Inflammatory macrophage treated with lipopolysaccharide for 4 hours (primary cell): ENCODE data around the gene VRTN.
"Not testable (repeated sequence)": the region's sequence is repeated elsewhere in the genome, so short reads cannot be mapped to it uniquely, and the experiment has no call there.

Experiments used
- DNase-seq: peaks from one replicate; pipeline ENCODE4 v3.0.0-alpha.2; 2020

VRTN gene, protein sequence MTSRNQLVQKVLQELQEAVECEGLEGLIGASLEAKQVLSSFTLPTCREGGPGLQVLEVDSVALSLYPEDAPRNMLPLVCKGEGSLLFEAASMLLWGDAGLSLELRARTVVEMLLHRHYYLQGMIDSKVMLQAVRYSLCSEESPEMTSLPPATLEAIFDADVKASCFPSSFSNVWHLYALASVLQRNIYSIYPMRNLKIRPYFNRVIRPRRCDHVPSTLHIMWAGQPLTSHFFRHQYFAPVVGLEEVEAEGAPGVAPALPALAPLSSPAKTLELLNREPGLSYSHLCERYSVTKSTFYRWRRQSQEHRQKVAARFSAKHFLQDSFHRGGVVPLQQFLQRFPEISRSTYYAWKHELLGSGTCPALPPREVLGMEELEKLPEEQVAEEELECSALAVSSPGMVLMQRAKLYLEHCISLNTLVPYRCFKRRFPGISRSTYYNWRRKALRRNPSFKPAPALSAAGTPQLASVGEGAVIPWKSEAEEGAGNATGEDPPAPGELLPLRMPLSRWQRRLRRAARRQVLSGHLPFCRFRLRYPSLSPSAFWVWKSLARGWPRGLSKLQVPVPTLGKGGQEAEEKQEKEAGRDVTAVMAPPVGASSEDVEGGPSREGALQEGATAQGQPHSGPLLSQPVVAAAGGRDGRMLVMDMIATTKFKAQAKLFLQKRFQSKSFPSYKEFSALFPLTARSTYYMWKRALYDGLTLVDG

GRCh38 chr14:74348241-74348734 is at the start of gene VRTN:
VRTN (plus strand) TSS chr14:74348471; CDS start chr14:74356784, 8,313 bp downstream.
- no peak for DNase-seq

DNA sequence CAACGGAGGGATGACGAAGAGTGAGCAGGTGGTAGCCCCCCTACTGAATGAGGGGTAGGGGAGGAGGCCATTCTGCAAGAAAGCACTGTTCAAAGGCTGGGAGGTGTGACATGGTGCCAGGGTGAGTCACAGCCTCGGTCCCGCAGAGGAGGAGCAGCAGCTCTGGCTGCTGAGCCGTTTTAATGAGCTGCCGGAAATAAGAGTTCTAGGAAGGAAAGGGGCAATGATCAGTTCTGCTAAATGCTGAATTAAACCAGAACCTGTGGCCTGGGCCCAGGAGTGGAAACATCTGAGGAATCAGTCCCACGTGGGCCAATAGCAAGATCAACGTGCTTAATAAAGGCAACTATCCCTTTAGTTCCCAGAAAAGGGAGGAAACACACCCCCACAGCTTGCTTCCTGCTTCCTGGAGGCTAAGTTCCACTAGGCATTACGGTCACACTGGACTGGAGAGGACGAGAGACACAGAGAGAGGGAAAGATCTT is 49.2 kb upstream of the VRTN start:
- DNase-seq, result peak; percentile 14

DNA sequence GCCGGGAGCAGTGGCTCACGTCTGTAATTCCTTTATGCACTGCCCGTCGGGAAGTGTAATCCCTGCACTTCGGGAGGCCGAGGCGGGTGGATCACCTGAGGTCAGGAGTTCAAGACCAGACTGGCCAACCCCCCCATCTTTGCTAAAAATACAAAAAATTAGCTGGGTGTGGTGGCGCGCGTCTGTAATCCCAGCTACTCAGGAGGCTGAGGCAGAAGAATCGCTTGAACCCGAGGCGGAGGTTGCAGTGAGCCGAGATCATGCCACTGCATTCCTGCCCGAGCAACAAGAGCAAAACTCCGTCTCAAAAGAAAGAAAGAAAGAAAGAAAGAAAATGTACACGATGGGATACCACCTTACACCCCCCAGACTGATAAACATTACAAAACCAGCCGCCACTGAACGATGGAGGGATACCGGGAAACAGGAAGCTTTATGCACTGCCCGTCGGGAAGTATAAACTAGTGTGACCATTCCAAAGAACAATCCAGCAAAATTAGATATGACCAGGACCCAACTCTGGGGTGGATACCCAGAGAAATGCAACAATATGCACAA is 46.6 kb upstream of the VRTN start:
- DNase-seq, result no peak

GRCh38 chr14:74302152-74302628 is 46.1 kb upstream of the VRTN start:
- DNase-seq, result peak; percentile 64

DNA sequence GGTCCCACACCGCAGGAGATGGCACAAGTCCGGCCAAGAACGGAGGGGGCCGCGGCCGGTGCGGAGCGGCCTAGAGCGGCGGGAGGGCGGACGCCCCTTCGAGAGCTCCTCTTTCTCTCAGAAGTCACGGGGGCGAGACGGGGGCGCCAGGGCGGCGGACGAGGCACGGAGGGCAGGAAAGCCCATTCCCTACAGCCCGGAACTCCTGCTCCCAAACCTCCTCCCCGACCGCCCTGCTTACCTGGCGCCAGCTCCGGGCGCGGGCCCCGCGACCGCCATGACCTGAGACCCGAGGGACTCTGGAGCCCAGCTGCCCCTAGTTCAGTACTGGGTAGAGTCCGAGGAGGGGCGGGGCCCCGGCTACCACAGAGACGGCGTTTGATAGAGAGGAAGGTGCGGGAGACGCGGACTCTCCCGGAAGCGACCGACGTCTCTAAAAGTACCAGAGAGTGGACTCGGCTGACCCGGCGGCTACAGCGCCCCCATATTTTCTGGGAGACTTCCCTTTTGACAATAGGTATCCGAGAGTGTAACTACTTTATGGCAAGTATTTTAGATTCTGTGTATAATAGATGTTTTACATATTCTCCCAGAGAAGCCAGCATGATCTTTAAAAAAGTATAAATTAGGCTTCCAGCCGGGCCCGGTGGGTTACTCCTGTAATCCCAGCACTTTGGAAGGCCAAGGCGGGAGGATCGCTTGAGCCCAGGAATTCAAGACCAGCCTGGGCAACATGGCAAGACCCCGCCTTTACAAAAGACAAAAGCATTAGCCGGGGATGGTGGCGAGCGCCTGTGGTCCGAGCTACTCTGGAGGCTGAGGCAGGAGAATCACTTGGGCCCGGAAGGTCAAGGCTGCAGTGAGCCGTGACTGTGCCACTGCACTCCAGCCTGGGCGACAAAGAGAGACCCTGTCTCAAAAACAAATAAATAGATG is 45.4 kb upstream of the VRTN start, which contains the start of gene ABCD4:
Gene ABCD4 (minus strand): TSS at position 301 of the 936 bp plus-strand sequence. CDS start 22 bp downstream, at position 279.
- DNase-seq, result peak; percentile 94

DNA sequence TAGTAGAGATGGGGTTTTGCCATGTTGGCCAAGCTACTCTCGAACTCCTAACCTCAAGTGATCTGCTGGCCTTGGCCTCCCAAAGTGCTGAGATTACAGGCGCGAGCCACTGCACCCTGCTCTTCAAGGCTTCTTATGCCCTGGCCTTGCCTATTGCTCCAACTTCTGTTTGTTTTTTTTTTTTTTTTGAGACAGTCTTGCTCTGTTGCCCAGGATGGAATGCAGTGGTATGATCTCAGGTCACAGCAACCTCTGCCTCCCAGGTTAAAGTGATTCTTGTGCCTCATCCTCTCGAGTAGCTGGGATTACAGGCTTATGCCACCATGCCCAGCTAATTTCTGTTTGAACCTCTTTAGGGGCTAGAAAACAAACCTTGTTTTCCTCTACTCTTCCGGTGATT is 39.6 kb upstream of the VRTN start:
- DNase-seq, result no peak

GRCh38 chr14:74309125-74310022 is 38.9 kb upstream of the VRTN start:
- DNase-seq, result peak; percentile 35

DNA sequence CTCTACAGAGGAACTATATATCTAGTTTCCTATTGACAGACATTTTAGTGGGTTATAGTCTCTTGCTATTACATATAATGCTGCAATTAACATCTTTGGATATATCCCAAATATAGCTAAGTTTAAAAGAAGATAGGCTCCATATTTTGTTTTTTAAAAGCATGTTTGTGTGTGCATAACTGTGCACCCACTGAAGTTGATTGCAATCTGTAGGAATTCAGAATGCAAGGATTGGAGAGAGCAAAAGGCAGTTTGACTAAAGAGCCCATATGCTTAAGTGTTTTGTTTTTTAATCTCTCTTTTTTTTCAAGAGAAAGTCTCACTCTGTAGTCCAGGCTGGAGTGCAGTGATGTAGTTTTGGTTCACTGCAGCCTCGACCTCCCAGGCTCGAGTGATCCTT is 36.1 kb upstream of the VRTN start:
- DNase-seq, result no peak

GRCh38 chr14:74313601-74314000 is 34.7 kb upstream of the VRTN start:
- no peak for DNase-seq

GRCh38 chr14:74314576-74314975 is 33.7 kb upstream of the VRTN start:
- no peak for DNase-seq

GRCh38 chr14:74324931-74325361 is 23.3 kb upstream of the VRTN start:
- DNase-seq, result peak; percentile 57

- DNase-seq, result no peak
Observed at GRCh38 chr14:74325446-74325845, 22.8 kb upstream of the VRTN start.

- DNase-seq, result no peak
Observed at GRCh38 chr14:74326369-74327152, 21.7 kb upstream of the VRTN start.

DNA sequence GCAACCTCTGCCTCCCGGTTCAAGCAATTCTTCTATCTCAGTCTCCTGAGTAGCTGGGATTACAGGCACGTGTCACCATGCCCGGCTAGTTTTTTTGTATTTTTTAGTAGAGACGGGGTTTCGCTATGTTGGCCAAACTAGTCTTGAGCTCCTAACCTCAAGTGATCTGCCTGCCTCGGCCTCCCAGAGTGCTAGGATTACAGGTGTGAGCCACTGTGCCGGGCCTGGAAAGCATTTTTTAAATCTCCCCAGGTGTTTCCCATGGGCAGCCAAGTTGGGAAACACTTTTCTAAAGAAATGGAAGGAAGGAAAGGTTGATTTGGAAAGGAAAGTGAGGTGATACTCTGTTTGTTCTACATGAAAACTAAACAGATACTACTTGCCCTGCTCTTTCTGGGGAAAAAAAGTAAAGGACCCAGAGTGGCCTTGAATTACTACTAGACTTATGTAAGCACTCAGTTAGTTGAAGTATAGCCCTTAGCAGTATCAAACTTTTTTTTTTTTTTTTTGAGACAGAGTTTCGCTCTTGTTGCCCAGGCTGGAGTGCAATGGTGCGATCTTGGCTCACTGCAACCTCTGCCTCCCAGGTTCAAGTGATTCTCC is 18.2 kb upstream of the VRTN start:
- not testable (repeated sequence) for DNase-seq

- no peak for DNase-seq
Observed at GRCh38 chr14:74333909-74334308, 14.4 kb upstream of the VRTN start.

DNA sequence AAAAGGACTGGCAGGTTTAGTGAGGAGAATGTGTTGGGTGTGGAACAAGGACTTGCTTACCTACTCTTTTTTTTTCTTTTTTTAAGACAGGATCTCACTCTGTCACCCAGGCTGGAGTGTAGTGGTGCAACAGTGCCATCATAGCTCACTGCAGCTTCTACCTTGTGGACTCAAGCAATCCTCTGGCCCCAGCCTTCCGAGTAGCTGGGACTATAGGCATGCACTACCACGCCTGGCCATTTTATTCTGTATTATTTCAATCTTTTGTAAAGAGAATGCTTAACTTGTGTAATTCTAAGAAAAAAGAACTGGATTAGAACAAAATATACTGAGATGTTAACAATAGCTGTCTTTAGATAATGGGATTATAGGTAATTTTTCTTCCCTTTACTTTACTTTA is 1.9 kb upstream of the VRTN start:
- DNase-seq, result no peak

GRCh38 chr14:74347097-74347794 is 1.0 kb upstream of the VRTN start:
- DNase-seq, result no peak

- DNase-seq, result no peak
Observed at GRCh38 chr14:74347795-74348100, 523 bp upstream of the VRTN start.

DNA sequence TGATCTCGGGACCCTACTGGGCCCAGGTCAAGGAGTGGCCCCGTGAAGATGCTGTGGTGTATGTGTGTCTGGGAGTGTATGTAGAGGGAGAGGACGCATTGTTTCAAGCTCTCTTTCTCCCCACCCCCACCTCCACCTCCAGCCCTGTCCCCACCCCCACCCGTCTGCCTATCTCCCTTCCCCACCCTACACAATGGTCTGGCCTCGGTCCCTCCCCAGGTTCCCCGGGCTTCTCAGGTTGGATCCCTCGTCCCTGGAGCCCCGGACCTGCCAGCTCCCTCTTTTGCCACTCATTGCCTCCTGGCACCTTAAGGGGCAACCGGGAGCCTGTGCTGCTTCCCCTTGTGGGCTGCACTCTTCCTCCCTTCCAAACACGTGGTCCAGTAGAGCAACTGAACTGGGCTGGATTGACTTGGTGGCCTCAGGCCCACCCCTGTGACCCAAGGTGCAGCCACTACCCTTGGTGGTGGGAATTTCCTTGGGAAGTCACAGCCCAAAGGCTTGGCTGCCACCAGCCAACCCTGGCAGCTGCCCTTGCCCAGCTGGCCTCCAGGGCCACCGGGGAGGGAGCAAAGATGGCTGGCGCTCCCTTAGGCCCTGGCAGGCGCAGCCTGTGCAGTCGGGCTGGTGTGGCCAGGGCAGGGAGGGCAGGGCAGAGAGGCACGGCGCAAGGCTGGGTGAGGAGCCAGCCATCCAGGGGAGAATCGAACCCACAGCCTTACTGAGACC is 628 bp downstream of the VRTN start:
- DNase-seq, result no peak
